GM13977 (cell line): ENCODE results near the gene HIRIP3.

Source experiments
- DNase-seq: peaks from one replicate; pipeline ENCODE4 v3.0.0; 2012; ENCODE audit warnings: low spot score
- in situ Hi-C: fragments of 300-500 bp; cut with MboI; formaldehyde crosslinking; loops from one replicate; pipeline ENCODE4 v1.12.0; 2022; ENCODE audit warnings: low sequenced_read_pairs, low pct_unique_long_range_greater_than_20kb, mixed read lengths, inconsistent platforms; ENCODE audit not compliant: unreplicated experiment
- TF ChIP-seq, protein P1 (sequence below): IDR thresholded peaks from 2 replicates; pipeline ENCODE4 v1.5.1; 2012; ENCODE audit warnings: mild to moderate bottlenecking, control low read depth; ENCODE audit not compliant: insufficient read depth; ENCODE audit errors: extremely low read depth, missing control alignments

The HIRIP3 gene

DNA sequence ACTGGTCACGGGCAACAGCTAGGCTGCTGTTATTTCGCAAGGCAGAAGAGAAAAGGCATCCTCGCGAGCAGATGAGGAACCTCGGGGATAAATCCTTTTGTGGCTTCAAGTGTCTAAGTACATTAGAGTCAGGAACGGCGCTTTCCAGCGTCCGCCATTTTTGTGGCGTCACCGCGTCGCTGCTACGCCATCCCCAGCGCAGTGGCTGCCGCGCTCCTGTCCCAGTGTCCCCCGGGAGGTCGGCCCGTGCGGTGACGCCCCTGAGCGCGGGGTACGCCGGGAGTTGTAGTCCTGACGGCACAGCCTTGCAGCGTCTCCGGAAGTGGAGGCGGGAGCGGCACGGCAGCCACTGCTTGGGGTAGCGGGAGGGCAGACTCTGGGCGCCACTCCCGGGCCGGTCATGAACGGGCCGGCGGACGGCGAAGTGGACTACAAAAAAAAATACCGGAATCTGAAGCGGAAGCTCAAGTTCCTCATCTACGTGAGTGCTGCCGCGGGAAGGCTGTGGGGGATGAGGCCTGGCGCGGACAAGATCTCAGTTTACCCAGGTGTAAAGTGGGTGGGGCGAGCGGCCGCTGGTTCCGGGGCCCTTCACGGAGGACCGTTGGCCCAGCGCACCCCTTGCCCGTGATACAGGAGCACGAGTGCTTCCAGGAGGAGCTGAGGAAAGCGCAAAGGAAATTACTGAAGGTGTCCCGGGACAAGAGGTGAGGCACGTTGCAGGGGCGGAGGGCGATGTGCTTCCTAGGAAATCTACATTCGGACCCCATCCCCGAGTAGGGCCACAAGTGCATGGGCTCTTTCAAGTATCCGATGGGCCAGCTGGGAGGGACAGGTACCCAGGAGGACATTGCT is 721 bp upstream of the HIRIP3 start, which contains the start of gene INO80E:
INO80E (plus strand) TSS at position 331 of the 855 bp plus-strand sequence; CDS start at position 401, 70 bp downstream.
- TF ChIP-seq, protein P1, sequence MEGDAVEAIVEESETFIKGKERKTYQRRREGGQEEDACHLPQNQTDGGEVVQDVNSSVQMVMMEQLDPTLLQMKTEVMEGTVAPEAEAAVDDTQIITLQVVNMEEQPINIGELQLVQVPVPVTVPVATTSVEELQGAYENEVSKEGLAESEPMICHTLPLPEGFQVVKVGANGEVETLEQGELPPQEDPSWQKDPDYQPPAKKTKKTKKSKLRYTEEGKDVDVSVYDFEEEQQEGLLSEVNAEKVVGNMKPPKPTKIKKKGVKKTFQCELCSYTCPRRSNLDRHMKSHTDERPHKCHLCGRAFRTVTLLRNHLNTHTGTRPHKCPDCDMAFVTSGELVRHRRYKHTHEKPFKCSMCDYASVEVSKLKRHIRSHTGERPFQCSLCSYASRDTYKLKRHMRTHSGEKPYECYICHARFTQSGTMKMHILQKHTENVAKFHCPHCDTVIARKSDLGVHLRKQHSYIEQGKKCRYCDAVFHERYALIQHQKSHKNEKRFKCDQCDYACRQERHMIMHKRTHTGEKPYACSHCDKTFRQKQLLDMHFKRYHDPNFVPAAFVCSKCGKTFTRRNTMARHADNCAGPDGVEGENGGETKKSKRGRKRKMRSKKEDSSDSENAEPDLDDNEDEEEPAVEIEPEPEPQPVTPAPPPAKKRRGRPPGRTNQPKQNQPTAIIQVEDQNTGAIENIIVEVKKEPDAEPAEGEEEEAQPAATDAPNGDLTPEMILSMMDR, result no peak
- in situ Hi-C loops, result no loop called here

GRCh38 chr16:29994600-29995323 is 655 bp downstream of the HIRIP3 start:
- TF ChIP-seq, protein P1, result no peak
- peak; percentile 87 for DNase-seq
- in situ Hi-C loops, result no loop called here

More for the DNA sequence above, 721 bp upstream of the HIRIP3 start, which contains the start of gene INO80E:
- DNase-seq, result peak; percentile 100

DNA sequence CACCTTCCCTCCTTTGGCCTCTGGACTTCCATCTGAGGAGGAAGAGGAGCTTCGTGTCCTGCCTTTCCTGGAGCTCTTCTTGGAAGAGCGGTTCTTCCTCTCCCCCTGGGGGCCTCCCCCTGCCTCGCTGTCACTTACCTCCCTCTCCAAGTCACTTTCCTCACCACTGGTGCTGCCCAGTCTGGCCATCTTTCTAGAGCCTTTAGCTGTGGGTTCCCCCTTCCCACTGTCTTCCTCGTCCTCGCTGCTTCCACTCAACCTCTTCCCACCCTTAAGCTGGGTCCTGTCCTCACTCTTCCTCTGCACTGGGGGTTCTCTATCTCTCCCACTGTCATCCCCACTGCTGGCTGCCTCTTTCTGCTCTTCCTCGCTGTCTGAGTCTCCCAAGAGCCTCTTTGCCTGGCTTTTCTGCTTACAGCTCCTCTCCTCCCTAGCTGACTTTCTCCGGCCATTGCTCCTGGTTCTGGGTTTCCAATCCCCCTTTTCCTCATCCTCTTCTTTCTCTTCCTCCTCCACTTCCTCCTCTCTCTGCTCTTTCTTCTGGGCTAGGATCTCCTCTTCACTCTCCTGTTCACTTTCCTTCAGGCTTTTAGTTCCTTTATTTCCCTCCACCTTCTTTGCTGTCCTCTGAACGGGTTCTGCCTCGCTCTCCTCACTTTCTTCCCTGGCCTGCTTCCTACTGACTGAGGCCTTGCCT is 1.4 kb downstream of the HIRIP3 start:
- TF ChIP-seq, protein P1, result no peak
- no peak for DNase-seq
- in situ Hi-C loops, result no loop called here

DNA sequence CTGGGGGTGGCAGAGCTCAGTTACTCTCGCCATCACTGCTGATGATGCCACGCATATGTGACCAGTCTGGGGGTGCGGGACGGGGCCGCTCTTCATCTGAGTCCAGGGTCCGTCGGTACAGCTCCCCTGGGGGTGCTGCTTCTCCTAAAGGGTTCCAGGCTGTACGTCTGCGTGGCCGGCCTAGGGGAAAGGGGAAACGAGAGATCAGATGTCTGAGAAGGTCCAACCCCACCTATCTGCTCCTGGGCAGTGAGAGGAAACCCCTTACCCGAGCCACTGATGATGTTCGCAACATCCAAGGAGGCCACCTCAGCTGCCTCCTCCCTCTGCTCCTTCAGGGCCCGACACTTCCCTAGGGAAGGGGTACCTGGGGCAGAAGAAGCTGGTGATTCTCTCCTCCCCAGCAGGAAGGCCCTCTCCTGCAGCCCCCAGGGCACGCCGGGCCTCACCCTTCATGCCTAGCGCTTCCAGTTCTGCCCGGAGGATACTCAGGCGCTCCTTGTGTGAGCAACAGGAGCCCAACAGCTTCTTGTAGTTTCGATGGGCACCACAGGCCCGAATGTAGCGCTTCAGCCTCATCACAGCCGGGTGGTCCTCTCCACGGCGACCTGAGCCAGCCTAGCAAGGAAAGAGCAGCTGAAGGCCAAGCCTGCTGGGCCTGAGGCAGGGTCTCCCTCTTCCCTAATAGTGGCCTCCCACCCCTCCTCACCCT is 2.1 kb downstream of the HIRIP3 start:
- no peak for DNase-seq
- TF ChIP-seq, protein P1, result no peak
- in situ Hi-C loops, result no loop called here

GRCh38 chr16:29992344-29992967 is 3.0 kb downstream of the HIRIP3 start:
- no peak for DNase-seq
- in situ Hi-C loops, result no loop called here
- TF ChIP-seq, protein P1, result no peak
